HG03521 (cell line): ENCODE results near the gene TMEM176B.
"Not testable (repeated sequence)": the region's sequence is repeated elsewhere in the genome, so short reads cannot be mapped to it uniquely, and the experiment has no call there.

Experiments used
- ATAC-seq: cut with Tn5 transposase; IDR thresholded peaks from one replicate; pipeline ENCODE4 v1.9.1; 2021; ENCODE audit warnings: mild to moderate bottlenecking, moderate library complexity; ENCODE audit not compliant: unreplicated experiment

The TMEM176B gene

DNA sequence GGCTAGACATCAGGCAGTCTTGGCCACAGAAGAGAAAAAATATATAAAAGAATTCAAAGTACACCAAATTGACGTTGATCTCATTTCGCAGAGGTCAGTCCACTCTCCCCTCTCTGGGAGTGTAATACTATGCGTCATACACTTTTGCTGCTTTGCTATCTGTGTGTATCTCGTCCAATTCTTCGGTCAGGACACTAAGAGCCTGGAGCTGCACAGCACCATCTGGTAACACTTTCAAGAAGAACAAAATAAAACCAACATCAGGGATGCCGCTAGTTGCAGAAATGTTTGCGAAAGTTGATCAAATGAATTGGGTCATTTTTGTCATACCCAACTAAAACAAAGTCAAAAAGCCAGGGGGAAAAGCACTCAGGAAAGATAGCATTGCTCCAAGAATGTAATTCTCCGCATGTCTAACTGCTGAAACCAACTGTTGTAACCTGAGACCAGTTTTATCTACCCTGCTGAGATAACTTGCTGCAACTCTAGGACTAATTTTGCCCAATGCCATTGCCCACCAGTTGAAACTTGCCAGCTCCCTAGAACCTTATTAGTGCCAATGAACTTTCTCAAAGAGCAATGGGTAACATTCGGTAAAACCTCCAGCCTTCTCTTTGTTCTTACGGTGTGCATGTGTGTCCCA lies 23.4 kb upstream of the TMEM176B start:
- no peak for ATAC-seq

DNA sequence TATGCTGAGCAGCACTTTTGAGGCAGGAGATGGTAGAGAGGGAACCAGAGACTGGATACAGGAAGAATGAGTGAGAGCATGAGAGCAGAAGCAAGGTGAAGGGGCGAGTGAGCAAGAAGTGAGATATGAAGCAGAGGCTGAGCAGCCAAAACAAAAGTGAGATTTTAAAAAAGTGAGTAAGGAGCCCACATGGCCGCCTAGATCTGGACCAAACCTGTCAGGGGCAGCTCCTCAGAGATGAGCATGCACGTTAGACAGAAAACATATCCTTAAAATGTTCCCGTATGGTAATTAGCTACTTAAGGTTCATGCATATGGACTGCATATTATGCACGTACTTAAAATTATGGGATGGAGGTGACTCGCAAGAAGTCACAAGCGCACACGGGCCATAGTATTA lies 22.9 kb upstream of the TMEM176B start:
- ATAC-seq, result no peak

DNA sequence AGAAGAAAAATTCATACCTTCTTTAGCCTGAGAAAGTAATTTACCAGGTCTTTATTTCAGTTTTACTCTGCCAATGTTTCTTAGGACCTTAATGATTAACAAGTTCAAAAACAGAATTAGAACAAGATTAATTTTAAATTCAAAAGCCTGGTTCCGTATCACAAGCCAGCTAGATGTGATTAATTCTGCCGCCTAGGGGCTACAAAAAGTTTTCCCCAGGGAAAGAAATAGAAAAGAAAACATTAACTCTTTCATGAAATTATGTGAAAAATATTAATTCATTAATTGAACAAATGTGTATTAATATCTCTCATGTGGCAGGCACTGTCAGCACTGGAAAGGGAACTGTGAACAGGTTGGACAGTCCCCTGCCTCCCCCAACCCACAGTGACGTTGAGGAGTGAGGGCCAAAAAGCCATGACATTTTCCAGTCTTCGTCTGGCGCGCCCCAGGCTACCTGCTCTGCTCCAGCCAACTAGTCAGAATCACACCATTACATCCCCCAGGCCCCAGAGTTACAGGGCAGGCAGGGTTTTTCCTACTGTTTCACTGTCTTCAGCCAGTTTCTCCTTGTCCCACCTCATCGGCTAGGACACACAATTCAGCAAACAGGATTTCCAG lies 20.5 kb upstream of the TMEM176B start:
- ATAC-seq, result no peak

DNA sequence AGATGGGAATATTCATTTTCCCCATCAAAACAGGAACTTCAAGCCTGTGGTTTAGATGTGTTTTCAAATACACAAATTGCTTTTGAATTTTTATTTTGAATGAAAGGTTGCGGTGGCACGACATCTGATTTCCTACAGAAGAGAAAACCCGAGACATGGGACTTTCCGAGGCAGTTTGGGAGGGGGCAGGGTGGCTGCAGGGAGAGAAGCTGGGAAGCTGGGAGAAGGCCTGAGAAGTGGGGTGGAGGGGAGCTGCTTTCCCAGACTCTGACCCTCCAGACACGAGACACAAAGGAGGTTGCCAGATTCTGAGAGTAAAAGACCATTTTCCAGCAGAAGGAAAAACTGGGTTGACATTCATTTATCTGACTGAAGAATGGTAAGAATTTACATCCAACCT lies 20.0 kb upstream of the TMEM176B start:
- ATAC-seq, result no peak

DNA sequence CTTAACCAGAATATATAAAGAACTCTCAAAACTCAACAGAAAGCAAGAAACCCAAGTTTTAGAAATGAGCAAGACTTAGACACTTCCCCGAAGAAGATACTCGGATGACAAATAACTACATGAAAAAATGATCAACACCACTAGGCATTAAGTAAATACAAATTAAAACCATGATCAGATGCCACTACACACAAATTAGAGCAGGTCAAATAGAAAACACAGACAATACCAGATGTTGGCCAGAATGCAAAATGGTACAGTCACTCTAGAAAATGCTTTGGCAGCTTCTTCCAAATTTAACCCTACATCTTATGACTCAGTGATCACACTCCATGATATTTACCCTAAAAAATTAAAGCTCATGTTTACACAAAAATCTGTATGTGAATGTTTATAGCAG lies 18.8 kb upstream of the TMEM176B start:
- ATAC-seq, result no peak

DNA sequence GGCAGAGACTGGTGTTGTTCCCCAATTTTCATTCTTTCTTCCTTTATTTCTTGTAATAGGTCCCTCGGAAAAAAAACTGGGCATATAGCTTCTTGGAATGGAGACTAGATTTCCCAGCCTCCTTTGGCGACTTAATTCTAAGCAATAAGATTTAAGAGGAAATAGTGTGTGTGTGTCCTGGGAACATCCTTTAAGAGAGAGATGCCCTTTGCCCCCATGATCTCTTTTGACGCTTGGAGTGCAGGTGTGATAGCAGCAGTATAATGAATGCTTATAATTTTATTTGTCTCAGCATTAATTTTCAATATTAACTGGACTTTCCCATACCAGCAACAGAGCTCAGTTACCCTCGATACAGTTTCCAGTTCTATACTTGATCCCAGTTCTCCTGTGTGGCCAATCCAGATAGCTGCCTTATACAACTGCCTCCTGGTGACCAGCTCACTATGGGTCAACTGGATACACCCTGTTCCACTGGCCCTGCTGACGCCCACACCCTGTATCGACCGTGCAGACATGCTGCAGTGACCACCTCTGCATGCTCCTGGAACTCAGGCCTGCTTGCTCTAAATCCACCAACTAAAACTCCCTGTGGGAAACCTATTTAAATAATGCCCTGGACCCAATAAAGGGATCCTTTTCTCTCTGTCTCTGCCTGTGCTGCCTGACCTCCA lies 14.3 kb upstream of the TMEM176B start:
- ATAC-seq, result no peak

DNA sequence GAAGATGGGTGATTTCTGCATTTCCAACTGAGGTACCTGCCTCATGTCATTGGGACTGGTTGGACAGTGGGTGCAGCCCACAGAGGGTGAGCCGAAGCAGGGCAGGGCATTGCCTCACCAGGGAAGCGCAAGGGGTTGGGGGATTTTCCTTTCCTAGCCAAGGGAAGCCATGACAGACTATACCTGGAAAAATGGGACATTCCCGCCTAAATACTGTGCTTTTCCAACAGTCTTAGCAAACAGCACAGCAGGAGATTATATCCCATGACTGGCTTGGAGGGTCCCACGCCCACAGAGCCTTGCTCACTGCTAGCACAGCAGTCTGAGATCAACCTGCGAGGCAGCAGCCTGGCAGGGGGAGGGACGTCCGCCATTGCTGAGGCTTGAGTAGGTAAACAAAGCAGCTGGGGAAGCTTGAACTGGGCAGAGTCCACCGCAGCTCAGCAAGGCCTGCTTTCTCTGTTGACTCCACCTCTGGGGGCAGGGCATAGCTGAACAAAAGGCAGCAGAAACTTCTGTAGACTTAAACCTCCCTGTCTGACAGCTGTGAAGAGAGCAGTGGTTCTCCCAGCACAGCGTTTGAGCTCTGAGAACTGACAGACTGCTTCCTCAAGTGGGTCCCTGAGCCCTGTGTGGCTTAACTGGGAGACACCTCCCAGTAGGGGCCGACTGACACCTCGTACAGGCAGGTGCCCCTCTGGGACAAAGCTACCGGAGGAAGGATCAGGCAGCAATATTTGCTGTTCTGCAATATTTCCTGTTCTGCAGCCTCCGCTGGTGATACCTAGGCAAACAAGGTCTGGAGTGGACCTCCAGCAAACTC lies 7.7 kb upstream of the TMEM176B start:
- not testable (repeated sequence) for ATAC-seq

DNA sequence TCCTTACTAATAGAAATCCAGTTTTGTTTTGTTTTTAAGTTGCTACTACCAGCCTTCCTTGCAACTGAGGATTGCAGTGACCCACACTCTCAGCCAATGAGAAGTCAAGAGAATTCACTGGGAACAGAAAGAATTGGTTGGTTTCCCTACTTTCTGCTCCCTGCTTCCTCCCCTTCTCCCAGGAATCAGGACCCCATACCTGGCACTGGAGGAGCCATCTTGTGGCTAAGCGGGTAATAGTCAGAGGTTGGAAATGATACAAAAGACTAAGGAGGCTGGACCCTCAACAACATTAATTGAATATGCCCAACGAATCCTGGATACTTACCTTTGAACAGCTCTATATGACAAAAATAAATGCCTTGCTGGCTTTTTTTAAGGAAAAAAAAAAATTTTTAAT lies 6.7 kb upstream of the TMEM176B start:
- no peak for ATAC-seq

DNA sequence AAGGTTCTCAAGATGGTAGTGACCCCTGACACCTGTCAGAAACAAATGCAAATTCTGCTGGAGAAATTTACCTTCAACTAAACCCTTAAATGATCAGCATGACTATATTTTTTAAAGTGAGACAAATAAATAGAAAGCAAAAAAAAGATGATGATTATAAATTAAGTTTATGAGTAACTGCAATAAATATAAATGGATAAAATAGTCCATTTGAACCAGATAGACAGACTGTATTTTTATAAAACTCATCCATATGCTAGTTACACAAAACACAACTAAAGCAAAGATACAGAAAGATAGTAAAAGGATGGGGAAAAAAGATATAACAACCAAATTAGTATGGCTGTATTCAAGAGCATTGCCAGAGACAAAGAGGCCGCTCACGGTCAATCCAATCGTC lies 6.3 kb upstream of the TMEM176B start:
- ATAC-seq, result no peak

DNA sequence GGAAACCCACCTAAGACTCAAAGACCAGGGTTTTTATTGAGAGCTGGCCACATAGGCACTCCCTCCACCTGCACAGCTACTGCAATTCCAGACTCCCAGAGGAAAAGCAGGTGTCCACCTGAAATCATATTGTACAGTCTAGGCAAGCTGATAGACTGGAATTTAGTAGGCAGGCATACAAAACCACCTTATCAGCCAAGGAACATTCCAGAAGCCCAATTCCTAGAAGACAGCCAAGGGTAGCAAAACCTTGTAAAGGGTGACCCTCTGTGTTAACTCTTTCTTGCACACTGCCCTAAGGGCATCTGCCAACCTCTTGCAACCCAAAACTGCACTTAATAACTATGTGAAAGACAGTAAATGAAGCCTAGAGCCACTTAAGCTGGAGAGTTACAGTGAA lies 5.7 kb upstream of the TMEM176B start:
- ATAC-seq, result no peak

DNA sequence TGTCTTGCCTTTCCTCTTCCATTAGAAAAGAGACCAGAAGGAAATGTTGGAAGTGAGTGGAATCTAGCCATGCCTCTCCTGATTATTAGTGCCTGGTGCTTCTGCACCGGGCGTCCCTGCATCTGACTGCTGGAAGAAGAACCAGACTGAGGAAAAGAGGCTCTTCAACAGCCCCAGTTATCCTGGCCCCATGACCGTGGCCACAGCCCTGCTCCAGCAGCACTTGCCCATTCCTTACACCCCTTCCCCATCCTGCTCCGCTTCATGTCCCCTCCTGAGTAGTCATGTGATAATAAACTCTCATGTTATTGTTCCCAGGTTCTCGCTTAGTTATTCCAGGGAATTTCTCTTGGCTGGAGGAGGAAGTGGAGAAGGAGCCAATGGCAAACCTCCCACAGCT lies 4.6 kb upstream of the TMEM176B start:
- ATAC-seq, result no peak

DNA sequence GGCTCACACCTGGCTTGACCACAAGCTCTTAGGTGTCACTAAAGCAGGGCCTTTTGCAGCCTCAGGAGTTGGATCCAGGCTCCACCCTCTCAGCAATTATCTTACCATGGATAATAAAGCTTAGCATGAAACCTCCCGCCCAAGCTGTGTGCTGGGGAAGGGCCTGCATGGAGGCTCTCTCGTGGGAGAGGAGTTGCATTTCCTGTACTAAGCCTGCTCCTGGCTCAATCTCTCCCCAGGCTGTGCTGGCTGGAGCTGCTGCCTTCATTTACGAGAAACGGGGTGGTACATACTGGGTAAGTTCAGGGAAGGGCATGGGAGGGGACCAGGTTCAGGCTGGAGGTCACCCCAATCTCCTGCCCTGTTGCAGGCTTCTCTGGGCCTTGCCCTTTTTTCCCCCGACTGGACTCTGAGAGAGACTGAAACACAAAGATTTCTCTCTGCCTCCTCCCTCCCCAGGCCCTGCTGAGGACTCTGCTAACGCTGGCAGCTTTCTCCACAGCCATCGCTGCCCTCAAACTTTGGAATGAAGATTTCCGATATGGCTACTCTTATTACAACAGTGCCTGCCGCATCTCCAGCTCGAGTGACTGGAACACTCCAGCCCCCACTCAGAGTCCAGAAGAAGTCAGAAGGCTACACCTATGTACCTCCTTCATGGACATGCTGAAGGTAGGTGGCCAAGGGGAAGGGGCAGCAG lies 3.1 kb upstream of the TMEM176B start:
- ATAC-seq, result no peak

DNA sequence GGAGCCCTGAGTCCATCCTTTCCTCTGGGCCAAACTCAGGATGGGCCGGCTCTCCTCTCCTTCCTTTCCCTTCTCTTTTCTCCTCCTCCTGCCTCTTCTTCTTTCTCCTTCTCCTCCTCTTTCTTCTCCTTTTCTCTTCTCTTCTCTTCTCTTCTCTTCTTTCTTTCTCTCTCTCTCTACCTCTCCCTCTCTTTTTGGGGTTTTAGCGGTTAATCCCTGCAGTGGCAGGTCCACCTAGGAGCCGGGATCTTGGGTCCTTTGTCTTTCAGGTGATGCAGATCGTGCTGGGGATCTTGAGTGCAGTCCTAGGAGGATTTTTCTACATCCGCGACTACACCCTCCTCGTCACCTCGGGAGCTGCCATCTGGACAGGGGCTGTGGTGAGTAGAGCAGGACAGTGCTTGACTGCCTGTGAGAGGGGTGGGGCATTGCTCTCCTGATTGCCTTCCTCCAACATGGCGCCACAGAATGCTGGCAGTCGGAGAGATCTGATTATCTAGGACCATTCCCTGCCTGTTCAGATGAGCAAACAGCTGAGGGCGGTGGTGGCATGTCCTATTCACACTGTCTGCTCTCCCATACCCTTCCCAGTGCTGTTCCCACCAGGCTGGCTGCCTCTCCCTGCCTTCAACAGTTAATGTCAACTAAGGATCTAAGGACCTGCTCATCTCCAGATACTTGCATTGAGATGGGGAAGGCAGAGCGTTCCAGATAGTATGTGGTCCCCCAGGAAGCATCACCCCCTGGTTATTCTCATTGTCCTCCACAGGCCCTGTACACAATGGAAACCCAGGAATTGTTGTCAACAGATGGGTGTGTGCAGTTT lies 2.0 kb upstream of the TMEM176B start:
- ATAC-seq, result no peak

DNA sequence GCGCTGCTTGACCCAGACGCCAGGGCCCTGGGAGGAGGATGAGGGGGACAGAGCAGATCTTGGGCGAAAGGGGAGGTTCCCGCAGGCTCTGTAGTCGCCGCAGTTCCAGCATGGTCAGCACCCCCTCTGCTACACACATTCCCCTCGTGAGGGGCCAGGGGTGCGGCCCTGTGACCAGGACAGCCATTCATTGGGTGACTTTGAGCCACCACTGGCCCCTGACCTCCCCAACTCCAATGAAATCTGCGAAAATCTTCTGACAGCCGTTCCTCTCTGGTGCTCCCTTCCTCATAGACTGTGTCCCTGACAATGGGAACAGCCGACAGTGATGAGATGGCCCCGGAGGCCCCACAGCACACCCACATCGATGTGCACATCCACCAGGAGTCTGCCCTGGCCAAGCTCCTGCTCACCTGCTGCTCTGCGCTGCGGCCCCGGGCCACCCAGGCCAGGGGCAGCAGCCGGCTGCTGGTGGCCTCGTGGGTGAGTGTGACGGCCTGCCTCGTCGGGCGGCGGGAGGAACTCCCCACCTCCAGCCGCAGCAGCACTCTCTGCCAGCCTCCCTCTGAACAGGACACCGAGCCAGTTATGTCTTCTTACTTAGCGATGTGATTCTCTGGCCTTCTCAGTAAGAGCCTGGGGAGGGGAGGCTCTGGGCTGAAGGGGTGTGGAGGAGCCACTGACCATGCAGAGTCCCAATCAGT lies 1.2 kb upstream of the TMEM176B start:
- ATAC-seq, result no peak

DNA sequence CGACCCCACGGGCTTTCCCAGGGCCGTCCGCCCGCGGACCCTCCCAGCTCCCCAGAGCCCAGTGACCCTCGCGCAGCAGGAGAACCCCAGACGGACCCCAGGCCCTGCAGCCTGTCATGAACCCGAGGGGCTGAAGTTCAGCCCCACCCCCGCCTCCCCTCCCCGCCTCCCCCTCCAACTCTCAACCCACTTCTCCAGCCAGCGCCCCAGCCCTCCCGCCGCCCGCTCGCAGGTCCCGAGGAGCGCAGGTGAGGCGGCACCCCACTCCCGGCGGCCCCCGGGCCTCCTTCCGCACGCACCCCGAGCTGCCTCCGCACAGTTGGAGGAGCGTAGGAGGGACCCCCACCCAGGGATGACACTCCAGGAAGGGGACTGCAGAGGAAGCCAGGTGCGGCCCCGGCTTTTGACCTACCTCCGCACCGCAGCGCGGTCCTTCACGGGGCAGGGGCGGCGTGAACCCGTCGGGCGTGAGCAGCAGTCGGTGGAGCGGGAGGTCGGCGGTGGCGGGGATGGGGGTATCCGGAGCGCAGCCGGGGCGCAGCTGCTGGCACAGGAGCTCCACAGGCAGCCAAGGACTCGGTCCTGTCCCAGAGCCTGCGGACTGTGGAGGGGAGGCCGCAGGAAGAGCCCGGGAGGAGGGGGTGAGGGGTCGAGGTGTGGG lies 547 bp upstream of the TMEM176B start, which contains the start of gene TMEM176A:
TSS of gene TMEM176A (plus strand) at position 189 of the 661 bp plus-strand sequence. CDS start 782 bp downstream, outside the sequence.
- no peak for ATAC-seq

DNA sequence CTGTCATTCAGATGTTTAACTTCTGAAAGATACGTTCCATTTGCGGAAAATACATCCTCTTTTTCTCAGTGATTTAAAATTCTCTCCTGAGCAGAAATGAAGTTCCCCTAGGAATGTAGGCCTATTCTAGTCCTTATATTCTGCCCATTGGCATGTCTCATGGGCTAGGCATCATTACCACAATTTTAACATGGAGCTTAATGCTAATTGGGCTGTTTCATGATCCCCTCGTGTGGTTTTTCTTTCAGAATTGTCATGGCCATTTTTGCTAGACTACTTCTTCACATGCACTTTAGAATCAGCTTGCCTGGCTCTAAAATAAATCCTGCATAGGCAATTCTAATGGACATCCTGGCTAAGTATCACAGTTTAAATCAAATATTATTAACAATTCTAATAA lies 1.0 kb downstream of the TMEM176B start:
- ATAC-seq, result no peak

DNA sequence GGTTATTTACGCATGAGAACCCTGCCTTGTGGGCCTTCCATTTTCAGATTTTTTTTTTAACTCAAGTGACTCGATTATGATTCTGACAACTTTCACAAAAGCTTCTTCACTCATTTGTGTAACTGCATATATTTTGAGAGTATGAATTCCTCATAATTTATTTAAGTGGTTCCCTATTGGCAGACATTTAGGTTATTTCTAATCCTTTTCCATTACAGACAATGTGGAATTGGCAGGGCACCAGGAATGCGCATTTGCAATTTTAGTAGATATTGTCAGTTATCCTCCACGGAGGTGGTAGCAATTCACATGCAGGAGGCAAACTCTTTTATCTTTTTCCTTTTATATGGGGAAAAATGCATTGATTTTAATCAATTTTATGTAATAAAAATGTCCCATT lies 2.5 kb downstream of the TMEM176B start:
- no peak for ATAC-seq

DNA sequence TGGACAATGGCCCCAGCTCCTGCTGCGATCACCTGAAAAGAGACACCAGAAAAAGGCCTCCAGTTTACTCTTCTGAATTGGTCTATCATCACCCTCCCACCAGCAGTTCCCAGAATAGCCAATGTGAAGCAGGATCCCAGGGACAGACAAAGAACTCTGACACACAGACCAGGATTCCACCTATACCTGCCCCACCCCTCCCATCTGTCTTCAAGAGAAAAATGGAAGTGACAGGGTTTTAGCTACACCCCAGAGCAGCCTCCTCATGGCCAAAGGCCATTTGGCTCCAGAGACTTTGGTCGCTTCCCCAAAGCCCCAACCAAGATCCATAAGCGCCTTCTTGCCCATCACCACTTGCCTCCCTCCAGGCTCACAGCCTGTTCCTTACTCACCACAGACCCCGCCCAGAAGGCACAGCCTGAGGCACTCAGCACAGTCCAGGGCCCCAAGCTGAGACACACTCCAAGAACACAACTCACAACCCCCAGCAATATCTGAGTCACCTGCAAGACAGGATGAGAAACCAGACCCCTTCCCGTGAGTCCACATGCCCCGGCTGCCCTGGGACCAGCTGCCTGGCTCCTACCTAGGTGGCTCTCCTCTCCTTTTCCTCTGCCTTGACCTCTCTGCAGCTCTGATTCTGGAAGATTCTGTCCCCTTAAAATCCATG lies 6.5 kb downstream of the TMEM176B start:
- no peak for ATAC-seq
